Endometrial microvascular endothelial cells (primary cell): Measurements from ENCODE around the gene SUCO. TPM values are rescaled to one million over a fixed set of nuclear protein-coding genes. Genes with fewer than 3 reads are reported as not detected.
"Not testable (repeated sequence)": the region's sequence is repeated elsewhere in the genome, so short reads cannot be mapped to it uniquely, and the experiment has no call there.

Experiments
- in situ Hi-C: cut with HindIII; loops from 2 replicates; pipeline ENCODE4 v1.10.0; 2017; ENCODE audit warnings: low sequenced_read_pairs, low pct_unique_long_range_greater_than_20kb; ENCODE audit errors: inconsistent ontology term
- total RNA-seq: library from RNA; depleted of rRNA; stranded (reverse); fragments of >200 nt; gene quantifications from one replicate; pipeline ENCODE4 v1.2.3, GENCODE V29; 2015; ENCODE audit errors: inconsistent ontology term

SUCO gene, protein sequence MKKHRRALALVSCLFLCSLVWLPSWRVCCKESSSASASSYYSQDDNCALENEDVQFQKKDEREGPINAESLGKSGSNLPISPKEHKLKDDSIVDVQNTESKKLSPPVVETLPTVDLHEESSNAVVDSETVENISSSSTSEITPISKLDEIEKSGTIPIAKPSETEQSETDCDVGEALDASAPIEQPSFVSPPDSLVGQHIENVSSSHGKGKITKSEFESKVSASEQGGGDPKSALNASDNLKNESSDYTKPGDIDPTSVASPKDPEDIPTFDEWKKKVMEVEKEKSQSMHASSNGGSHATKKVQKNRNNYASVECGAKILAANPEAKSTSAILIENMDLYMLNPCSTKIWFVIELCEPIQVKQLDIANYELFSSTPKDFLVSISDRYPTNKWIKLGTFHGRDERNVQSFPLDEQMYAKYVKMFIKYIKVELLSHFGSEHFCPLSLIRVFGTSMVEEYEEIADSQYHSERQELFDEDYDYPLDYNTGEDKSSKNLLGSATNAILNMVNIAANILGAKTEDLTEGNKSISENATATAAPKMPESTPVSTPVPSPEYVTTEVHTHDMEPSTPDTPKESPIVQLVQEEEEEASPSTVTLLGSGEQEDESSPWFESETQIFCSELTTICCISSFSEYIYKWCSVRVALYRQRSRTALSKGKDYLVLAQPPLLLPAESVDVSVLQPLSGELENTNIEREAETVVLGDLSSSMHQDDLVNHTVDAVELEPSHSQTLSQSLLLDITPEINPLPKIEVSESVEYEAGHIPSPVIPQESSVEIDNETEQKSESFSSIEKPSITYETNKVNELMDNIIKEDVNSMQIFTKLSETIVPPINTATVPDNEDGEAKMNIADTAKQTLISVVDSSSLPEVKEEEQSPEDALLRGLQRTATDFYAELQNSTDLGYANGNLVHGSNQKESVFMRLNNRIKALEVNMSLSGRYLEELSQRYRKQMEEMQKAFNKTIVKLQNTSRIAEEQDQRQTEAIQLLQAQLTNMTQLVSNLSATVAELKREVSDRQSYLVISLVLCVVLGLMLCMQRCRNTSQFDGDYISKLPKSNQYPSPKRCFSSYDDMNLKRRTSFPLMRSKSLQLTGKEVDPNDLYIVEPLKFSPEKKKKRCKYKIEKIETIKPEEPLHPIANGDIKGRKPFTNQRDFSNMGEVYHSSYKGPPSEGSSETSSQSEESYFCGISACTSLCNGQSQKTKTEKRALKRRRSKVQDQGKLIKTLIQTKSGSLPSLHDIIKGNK (N-terminal part only)
- 31.4 TPM for total RNA-seq

- in situ Hi-C loops = no loop called here
Observed at GRCh38 chr1:172532700-172533512, at the start of gene SUCO. Gene SUCO, plus strand, starts transcription at chr1:172533150. Its CDS starts 286 bp downstream, at chr1:172533436.

- in situ Hi-C loops = no loop called here
Observed at GRCh38 chr1:172483448-172483847, 49.5 kb upstream of the SUCO start.

GRCh38 chr1:172484252-172484651 is 48.7 kb upstream of the SUCO start:
- in situ Hi-C loops = no loop called here

- in situ Hi-C loops = no loop called here
Observed at GRCh38 chr1:172485626-172486025, 47.3 kb upstream of the SUCO start.

DNA sequence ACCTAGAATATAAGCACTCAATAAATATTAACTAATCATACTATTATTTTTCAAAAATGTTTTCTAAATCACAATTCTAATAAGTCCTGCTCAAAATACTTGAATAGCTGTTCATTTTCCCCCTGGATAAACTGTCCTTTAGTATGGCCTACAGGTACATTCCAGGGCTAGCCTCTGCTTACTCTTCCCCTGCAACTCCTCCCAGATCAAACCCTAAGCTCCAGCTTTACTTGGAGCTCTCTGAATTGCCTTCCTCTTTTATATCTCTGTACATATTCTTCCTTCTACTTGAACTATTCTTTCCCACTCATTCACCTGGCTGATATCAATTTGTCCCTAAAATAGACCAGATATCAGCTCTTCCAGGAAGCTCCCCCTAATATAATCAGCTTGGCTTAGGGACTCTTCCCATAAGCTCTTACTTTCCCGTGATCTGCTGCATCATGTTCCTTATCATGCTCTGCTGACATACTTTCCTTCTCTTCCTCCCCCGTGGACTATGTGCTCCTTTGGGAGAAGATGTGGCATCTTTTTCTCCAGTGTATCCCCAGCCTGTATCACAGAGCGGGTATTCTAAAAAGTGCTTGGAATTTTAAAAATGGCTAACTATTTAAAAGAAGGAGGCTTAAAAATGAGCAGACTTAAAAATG is 46.0 kb upstream of the SUCO start:
- in situ Hi-C loops = no loop called here

GRCh38 chr1:172487550-172487949 is 45.4 kb upstream of the SUCO start:
- in situ Hi-C loops = no loop called here

DNA sequence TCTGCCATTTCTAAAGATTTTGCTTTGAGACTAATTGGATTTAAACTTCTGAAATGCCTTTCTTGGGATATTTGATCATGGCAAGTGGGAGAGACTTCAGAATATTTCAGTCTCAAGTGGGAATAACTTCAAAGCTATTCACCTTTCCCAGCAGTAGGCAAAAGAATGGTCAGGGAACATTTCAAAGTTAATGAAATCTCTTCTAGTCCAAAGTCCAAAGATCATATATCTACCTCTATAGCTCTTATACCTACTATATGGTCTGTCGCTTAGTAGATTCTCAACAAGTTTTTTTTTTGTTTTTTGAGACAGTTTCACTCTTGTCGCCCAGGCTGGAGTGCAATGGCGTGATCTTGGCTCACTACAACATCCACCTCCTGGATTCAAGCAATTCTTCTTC is 44.6 kb upstream of the SUCO start:
- in situ Hi-C loops = no loop called here

GRCh38 chr1:172489847-172490246 is 43.1 kb upstream of the SUCO start:
- in situ Hi-C loops = no loop called here

DNA sequence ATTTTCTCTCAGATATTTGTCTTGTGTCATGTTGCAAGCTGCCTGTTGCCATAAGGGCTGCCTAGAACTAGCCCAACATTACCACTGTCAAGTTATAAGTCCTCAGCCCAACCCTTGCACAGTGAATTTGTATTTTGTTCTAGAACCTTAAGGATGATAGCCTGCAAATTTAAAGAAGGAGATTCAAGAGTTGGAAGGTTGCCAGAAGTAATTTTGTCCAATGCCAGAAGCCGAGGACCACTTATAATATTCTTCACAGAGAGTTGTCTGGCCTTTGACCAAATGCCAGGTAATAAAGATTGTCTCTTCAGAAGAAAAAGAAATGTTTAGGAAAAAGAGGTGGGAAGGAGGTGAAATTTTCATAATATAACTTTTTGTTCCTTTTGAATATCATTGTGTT is 40.5 kb upstream of the SUCO start:
- in situ Hi-C loops = no loop called here

DNA sequence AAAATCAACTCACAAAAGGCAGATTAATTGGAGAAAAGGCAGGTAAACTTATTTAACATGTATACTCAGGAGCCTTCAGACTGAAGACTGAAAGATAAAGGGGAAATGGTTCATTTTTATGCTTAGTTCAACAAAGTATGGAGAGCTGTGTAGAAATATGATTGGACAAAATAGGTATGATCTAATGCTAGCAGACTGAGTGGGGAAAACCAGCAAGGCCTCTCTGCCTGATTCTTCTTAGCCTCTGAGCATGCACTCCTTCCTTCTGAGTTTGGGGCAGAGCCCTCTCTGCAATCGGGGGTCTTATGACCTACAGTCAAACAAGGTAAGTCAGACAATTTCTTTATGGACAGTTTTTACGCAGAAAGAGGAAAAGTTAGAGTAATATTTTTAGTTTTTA is 38.8 kb upstream of the SUCO start:
- in situ Hi-C loops = no loop called here

DNA sequence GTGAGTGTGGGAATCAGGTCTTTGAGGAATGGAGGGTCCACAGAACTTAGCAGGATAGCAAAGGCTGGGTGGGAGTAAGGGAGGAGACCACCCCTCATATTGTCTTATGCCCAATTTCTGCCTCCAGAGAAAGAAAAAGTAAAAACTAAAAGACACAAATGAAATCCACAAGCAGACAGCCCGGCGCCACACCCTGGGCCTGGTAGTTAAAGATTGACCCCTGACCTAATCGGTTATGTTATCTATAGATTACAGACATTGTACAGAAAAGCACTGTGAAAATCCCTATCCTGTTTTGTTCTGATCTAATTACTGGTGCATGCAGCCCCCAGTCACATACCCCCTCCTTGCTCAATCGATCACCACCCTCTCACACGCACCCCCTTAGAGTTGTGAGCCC is 36.8 kb upstream of the SUCO start:
- in situ Hi-C loops = not testable (repeated sequence)

DNA sequence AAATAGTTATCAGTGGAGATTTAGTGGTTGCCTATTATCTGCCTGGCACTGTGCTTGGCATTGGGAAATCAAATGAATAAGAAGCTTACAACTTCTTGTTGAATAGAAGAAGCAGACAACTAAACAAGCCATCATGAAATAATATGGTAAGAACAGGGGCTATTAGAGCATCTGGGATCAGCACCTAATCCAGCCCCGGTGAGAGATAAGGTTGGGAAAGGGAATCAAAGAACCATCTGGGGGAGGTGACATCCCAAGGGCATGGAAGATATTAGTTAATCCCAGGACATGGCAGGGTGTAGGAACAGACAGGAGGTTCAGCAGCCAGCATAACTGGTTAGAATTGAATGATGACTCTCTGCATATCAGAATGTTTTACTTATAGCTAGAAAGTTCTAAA is 36.3 kb upstream of the SUCO start:
- in situ Hi-C loops = no loop called here

GRCh38 chr1:172497230-172497629 is 35.7 kb upstream of the SUCO start:
- in situ Hi-C loops = no loop called here

GRCh38 chr1:172498857-172499256 is 34.1 kb upstream of the SUCO start:
- in situ Hi-C loops = no loop called here

GRCh38 chr1:172499636-172500141 is 33.3 kb upstream of the SUCO start:
- in situ Hi-C loops = no loop called here

GRCh38 chr1:172500207-172500606 is 32.7 kb upstream of the SUCO start:
- in situ Hi-C loops = no loop called here

- in situ Hi-C loops = no loop called here
Observed at GRCh38 chr1:172507741-172508140, 25.2 kb upstream of the SUCO start.

GRCh38 chr1:172510479-172510878 is 22.5 kb upstream of the SUCO start:
- in situ Hi-C loops = no loop called here
